ENCODE measurements around the gene TRIO. TPM values are rescaled to one million over a fixed set of nuclear protein-coding genes. Genes with fewer than 3 reads are reported as not detected.
"Not testable (repeated sequence)": the region's sequence is repeated elsewhere in the genome, so short reads cannot be mapped to it uniquely, and the experiment has no call there.

Gene TRIO
- total RNA-seq, 2 donors from 2014 or later, result 181 to 202 TPM

DNA sequence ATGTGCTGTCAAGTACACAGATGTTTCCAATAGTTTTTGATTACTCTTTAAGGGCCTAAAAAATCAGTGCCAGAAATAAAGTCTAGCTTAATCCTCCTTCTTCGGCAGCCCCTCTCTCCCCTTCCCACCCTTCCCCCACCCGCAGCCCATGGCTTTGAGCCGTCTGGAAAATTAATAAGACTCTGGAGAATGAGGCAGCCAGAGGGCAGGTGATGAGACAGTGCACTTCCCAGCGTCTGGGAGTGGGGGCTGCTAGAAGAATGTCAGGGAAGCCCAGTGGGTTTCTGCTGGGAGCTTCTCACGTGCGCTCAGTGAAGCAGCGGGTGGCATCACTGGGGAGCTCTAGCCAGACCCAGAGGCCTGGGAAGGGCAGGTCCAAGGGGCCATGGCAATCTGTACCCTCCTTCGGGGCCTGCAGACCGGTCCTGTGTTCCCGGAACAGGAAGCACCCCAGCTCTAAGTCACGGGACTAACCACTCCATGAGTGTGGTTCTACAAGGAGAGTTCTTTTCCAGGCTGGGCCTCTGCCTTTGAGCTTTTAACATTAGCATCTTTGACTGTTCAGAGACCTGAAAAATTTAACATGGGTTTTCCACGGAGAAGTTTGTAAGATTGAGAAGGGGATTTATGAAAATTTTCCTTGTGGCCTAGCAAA lies 273.6 kb downstream of the TRIO start:
- intact Hi-C loops (cut with DNase I), result no loop called here
- DNase-seq (ENCODE audit: low spot score), result no peak

DNA sequence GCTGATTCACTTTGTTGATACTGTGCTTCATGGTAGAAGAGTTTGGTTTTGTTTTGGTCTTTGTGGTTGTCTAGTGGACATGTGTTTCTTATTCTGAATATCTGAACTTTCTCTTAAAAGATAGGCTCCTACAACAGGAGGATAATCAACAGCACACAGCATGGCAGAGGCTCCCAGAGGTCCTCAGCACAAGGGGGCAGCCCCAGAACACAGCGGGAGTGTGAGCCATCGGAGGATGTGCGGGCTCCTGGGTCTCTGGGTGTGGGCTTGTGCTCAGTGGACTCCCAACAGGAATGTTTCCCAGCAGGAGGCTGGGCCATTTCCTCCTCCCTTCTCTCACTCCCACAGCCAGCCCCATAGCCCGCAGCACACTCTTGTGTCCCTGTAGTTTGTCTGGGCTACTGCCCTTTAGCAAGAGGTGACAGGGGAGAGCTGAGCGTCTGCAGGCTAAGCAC lies 274.2 kb downstream of the TRIO start:
- intact Hi-C loops (cut with DNase I), result no loop called here

DNA sequence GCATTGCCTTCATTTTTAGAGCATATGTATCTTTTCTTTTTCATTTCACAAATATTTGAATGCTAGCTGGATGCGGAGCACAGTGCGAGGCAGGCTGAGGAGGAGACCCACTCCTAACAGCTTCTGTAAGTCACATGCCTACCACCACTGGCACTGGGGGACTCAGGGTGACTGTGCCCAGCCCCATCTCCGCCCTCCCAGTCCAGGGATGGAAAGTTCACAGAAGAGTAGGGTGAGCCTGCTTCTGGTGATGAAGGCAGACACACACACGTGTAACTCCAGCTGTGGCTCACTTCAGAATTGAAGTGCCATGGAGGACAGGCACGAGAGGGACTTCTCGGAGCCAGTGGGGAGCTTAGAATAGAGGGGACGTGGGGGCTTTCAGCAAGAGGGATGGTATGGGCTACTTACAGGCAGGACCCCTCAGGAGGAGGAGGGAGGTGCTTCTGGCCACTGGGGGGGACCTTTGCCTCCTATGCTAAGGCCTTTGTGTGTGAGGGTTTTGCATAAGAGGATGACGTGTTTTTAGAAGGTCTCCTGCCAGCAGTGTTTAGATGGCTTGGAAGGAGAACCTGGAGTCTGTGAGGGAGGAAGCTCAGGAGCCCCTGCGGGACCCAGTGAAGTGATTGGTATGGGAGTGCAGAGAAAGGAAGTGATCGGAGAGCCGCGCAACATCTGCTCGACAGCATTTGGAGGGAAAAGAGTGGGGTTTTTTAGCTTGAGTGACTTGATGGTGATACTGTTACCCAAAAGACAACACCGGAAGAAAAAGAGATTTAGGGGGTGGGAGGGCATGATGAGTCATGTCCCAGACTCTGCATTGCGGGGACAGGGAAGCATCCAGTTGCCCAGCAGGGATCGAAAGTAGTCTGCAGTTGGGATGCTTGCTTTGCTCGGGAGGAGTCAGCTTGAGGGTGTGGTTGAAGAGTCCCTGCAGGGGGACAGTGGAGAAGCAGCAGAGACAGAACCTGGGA lies 274.9 kb downstream of the TRIO start:
- intact Hi-C loops (cut with DNase I), result no loop called here

More for the DNA sequence above, 274.2 kb downstream of the TRIO start:
- DNase-seq (ENCODE audit: low spot score), result no peak

DNA sequence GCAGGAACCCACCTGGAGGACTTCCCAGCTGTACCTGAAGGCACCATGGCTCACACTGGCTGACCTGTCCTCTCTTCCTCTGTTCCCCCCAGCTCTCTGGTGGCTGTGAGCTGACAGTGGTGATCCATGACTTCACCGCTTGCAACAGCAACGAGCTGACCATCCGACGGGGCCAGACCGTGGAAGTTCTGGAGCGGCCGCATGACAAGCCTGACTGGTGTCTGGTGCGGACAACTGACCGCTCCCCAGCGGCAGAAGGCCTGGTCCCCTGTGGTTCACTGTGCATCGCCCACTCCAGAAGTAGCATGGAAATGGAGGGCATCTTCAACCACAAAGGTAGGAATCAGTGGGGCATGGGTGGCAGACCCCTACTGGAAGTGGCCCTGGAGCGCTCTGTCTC lies 276.5 kb downstream of the TRIO start:
- no peak for DNase-seq (ENCODE audit: low spot score)

More for the DNA sequence above, 274.9 kb downstream of the TRIO start:
- DNase-seq (ENCODE audit: low spot score), result no peak

DNA sequence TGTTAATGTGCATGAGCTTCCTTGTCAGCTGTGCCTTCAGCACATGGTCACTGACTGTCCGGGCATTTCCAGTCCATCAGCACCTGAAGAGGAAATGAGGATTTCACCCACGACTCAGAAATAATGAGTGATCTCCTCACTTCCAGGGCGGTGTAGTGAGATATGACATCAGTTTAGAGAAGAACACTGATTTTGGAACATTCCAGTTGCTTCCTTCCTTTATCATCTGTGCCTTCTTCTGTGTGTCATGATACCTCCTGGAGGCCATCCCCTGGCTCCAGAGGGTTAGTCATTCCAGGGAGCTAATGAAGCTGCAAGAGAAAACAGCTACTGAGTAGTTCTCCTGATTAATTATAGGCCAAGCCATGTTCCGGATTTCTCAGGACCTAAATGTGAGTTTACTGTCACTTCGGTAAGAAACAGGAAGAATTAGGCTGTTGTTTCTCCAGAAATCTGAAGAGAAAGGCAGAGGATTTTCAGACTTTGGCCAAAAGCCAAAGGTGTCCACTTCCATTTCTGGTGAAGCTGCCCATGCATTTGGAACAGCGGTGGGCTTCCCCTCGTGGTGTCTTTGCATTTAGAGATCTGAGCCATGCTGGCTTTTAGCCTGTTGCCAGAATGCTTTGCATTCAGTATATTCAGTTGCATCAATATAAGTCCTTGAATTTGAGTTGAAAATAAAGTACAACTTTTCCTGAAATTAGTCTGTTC lies 277.1 kb downstream of the TRIO start:
- intact Hi-C loops (cut with DNase I), result no loop called here
- no peak for DNase-seq (ENCODE audit: low spot score)

More for the DNA sequence above, 276.5 kb downstream of the TRIO start:
- intact Hi-C loops (cut with DNase I), result no loop called here

DNA sequence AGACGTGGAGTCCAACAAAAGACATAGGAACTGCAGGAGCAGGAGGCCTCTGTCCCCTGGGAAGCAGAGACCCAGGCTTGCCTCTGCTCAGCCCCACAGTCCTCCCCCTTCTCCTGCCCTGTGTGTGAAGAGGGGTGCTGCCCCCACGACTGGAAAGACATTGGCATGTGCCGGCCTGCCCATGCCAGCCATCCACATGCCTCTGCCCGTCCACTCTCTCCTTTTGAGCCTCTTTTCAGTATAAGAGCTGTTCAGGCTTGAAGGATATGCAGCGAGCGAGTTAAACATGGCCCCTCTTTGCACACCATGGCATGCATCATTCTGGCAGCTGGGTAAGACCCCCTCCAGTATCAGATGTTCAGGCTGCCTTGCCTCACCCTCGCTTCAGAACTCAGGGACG lies 278.7 kb downstream of the TRIO start:
- intact Hi-C loops (cut with DNase I), result no loop called here
- no peak for DNase-seq (ENCODE audit: low spot score)

DNA sequence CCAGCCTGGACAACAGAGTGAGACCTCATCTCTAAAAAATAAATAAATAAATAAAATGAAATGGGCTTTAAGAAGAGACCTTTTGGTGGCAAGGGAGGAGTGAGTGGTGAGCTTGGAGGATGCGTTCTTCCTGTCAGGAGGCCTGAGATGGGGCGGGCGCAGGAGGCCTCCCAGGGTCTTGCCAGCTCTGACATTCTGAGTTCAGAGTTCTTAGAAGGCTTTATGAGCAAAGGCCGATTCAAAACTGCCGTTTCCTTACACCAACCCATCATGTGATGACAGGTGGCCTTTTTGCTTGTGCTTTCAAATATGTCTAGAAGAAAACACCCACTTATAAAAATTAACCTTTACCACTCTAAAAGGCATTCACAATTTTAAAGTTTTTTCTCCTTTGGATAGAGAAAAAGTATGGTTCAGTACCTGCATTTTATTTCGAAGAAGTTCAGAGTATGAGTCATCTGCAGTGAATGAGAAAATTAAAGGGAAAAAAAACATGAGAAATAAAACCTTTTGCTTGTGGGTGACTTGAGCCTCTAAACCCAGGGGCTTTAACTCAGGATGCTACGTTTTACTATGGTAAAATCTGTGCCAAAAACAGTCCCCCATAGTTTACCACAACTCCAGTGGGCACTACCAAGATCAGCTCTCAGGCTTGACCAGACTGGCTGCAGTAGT lies 281.0 kb downstream of the TRIO start:
- no peak for DNase-seq (ENCODE audit: low spot score)
- intact Hi-C loops (cut with DNase I), result no loop called here

DNA sequence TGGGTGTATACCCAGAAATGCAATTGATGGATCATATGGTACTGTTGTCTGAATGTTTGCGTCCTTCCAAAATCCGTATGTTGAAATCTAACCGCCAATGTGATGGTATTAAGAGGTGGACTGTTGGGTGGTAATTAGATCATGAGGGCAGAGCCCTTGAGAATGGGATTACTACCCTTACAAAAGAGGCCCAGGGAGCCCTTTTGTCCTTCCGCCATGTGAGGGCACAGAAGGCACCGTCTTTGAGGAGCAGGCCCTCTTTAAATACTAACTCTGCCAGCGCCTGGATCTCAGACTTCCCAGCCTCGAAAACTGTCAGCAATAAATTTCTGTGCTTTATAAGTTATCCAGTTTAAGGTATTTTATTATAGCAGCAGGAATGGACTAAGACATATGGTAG lies 282.4 kb downstream of the TRIO start:
- no peak for DNase-seq (ENCODE audit: low spot score)
- intact Hi-C loops (cut with DNase I), result no loop called here

DNA sequence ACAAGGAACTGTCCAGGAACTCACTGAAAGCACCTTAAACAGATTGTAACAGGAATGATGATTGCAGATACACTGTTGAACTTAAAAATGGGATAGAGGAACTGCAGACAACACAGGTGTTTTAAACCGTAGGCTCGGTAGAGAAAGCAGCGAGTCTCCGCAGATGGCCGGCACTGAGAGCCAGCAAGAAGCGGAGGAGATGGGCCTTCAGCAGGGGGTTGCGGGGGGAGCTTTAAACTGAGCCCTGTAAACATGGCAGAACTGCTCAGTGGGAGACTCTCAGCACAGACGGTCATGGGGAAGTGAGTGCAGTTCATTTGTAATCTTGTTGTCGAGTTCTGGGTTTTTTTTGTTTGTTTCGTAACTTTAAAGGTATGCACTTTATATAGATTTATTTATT lies 283.4 kb downstream of the TRIO start:
- intact Hi-C loops (cut with DNase I), result no loop called here

DNA sequence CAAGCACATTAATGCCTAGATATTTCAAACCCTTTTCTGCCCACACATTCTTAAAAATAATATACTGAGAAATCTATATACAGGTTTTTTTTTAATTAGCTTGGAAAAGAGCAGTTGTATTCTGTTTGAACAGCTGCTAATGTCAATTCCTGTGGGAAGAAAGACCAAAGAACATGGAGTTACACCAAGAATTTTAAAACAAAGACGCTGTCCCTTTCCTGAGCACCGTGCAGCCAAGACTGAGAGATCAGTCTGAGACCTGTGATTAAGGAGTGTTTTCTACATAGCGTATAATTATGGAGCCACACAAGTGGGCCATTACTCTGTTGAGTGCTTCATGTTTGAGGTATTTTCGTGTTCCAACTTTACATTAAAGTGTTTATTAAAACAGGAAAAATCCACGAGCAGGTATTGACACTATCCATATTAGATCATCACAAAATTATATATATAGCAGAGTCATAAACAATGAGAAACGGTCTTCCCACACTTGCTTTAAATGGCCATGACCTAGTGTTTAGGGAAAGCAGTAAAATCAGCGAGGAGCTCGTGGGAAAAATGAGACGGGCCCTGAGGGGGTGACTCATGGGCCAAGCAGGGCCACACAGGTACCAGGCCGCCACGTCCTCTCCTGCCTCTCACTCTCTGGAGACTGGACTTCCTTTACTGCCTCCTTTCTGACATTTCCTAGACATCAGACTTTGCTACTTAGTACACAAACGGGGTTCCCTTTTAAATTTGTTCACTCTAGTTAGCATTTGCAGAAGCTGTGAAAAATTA lies 285.4 kb downstream of the TRIO start:
- intact Hi-C loops (cut with DNase I), result no loop called here

More for the DNA sequence above, 283.4 kb downstream of the TRIO start:
- DNase-seq (ENCODE audit: low spot score), result no peak

DNA sequence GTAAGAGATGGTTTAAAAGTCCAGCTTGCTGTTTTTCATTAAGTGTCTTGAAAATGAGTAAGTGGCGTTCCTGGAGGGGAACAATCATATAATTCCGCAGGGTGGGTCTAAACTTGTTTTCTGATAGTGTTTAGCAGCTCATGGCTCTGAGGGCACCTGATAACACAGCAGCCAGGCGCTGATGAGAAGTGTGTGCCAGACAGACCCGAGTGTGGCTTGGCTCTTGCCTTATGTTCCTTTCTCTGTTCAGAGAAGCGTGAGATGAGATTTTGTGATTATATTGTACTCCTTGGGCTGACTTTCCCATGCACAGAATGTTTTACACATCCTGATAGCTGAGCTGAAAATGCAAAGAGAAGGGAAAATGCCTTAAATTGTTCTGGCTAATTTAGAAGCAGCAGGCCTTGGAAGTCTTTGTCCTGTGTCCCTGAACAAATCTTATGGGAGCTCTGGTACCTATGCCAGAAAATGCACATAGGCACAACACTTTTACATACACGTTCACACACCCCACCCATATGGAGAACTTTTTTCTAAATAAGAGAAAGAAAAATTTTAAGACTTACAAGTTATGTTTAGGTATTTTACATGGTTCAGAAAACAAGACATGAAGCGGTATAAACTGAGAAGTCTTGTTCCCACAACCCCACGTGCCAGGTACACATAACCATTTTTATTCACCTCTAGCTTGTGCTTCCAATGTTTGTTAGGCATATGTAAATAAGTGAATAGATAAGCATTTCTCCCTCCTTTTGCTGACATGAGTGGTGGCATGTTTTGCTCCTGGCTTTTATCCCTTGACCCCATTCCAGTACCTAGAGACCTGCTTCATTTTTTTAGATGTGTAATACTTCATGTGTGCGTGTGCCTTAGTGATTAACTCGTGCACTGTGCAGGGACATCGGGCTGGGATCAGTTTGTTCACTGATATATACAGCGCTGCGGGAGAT lies 286.2 kb downstream of the TRIO start:
- intact Hi-C loops (cut with DNase I), result no loop called here
- no peak for DNase-seq (ENCODE audit: low spot score)

More for the DNA sequence above, 285.4 kb downstream of the TRIO start:
- DNase-seq (ENCODE audit: low spot score), result no peak

DNA sequence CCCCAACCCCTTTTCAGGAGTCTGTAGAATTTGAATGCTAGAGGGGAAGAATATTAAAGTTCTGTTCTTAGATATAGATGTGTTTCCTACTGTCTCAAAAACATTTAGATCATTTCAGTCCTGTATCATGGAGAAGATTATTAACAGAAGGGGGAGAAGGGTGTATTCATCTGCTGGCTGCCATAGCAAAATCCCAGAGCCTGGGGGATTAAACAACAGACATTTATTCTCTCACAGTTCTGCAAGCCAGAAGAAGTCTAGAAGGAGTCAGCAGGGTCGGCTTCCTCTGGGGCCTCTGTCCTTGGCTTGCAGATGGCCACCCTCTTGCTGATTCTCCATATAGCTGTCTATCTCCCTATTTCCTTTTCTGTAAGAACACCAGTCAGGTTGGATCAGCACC lies 288.4 kb downstream of the TRIO start:
- intact Hi-C loops (cut with DNase I), result no loop called here
- DNase-seq (ENCODE audit: low spot score), result no peak

DNA sequence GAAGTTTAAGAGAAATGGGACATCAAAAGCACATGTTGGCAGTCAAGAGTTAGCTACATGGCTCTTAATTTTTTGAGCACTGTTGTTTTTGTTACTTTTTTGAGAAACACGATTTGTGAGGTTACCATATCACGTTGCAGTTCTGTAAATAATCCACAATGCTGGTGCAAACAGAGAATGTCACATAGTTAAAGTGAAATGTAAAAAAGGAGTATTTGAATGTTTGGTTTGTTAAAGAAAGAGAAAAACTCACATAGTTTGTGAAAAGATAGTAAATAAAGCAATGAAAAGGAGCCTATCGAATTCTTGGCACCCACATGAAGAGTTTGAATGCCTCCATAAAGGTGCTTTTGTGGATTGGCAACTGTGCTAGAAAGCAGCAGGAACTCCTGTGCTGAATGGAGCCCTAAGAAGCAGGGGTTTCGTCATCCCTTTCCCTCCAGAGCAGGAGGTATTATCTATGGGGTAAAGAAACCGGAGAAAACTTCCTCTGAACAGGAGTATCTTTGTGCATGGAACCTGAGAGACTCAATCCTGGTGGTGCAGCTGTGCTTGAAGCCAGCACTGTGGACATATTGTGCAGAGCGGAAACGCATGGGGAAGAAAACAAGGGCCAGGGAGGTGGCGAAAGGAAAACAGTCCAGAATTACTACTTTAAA lies 289.9 kb downstream of the TRIO start:
- intact Hi-C loops (cut with DNase I), result no loop called here
- DNase-seq (ENCODE audit: low spot score), result no peak

DNA sequence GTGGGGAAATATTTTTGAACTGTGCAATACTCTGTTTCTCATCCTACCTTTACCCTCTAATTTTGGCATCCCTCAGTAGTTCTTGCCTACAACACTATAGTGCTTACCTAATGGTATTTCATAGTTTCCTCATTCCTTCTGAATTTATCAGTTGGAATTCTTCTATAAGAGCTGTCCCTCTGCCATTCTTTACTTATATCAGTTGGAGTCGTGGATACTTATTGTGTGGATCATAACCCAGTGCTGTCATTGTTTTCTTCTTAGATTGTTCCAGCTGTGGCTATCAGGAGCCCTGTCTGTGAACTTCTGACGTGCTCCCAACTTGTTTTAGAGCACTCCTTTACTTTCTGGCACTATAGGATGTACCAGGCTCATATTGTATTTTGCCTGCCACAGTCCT lies 292.3 kb downstream of the TRIO start:
- DNase-seq (ENCODE audit: low spot score), result no peak
- intact Hi-C loops (cut with DNase I), result no loop called here

DNA sequence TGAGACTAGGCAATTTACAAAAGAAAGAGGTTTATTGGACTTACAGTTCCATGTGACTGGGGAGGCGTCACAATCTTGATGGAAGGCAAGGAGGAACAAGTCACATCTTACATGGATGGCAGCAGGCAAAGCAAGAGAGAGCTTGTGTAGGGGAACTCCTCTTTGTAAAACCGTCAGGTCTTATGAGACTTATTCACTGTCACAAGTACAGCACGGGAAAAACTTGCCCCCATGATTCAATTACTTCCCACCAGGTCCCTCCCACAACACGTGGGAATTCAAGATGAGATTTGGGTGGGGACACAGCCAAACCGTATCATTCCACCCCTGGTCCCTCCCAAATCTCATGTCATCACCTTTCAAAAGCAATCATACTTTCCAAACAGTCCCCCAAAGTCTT lies 293.0 kb downstream of the TRIO start:
- DNase-seq (ENCODE audit: low spot score); intact Hi-C loops (cut with DNase I): not testable (repeated sequence)

DNA sequence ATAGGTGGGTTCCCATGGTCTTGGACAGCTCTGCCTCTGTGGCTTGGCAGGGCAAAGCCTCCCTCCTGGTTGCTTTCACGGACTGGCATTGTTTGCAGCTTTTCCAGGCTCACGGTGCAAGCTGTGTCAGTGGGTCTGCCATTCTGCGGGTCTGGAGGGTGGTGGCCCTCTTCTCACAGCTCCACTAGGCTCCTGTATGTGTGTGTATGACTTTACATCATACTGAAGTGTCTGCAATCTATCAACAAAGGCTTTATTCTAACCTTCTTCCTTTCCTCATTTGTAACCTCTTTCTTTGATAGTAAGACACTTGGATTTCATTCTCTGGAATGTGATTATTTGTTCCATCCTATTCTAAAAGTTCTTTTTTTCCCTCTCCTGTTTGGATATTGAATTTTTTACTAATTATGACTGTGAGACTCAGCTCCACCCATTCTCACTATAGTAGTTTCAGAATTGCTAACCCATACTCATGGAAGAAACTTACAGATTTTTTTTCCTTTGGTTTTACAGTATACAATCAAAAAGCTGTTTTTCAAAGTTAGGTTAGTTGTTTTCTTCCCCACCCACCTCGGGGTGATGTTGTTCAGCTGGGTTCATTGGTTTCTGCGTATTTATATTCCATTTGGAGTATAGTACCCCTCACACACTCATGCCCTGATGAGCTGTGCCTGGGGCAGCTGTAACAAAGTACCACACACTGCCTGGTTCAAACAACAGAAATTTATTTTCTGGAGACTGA lies 293.8 kb downstream of the TRIO start:
- no peak for DNase-seq (ENCODE audit: low spot score)
- intact Hi-C loops (cut with DNase I), result no loop called here

Measured in posterior vena cava (tissue), 2 donors.